Stimulated activated CD4-positive, alpha-beta T cell treated with anti-CD3 and anti-CD28 coated beads, Interleukin-1b, Interleukin-23, amount 100 ng/mL, for 24 hours (primary cell): ENCODE data around the gene TMEM154.

ENCODE experiments used
- DNase-seq, 4 experiments: peaks; one replicate each; pipeline ENCODE4 v3.0.0-alpha.2; 2020; ENCODE audit warnings: low read depth in 4 of 4, low spot score in 1 of 4

TMEM154 gene

GRCh38 chr4:152633118-152633517 is 46.7 kb downstream of the TMEM154 start:
- no peak for DNase-seq

- DNase-seq: no peak
These were observed 49.5 kb downstream of the TMEM154 start for GRCh38 chr4:152630324-152630723.

GRCh38 chr4:152629908-152630307 is 49.9 kb downstream of the TMEM154 start:
- DNase-seq: no peak

GRCh38 chr4:152628128-152628527 is 51.7 kb downstream of the TMEM154 start:
- DNase-seq: no peak

- DNase-seq: no peak
These were observed 53.0 kb downstream of the TMEM154 start for GRCh38 chr4:152626790-152627189.

GRCh38 chr4:152620915-152621314 is 58.9 kb downstream of the TMEM154 start:
- DNase-seq: no peak

GRCh38 chr4:152620218-152620617 is 59.6 kb downstream of the TMEM154 start:
- no peak for DNase-seq

GRCh38 chr4:152619556-152619955 is 60.2 kb downstream of the TMEM154 start:
- DNase-seq: no peak

- no peak for DNase-seq
These were observed 60.8 kb downstream of the TMEM154 start for GRCh38 chr4:152618971-152619370.

GRCh38 chr4:152616804-152617203 is 63.0 kb downstream of the TMEM154 start:
- DNase-seq: no peak

GRCh38 chr4:152613841-152614721 is 65.7 kb downstream of the TMEM154 start:
- no peak for DNase-seq

- DNase-seq: no peak
These were observed 66.4 kb downstream of the TMEM154 start for GRCh38 chr4:152613351-152613750.

- no peak for DNase-seq
These were observed 69.7 kb downstream of the TMEM154 start for GRCh38 chr4:152610131-152610530.

GRCh38 chr4:152609481-152609880 is 70.3 kb downstream of the TMEM154 start:
- no peak for DNase-seq

- DNase-seq: no peak
These were observed 72.6 kb downstream of the TMEM154 start for GRCh38 chr4:152607178-152607577.

GRCh38 chr4:152606753-152607152 is 73.0 kb downstream of the TMEM154 start:
- no peak for DNase-seq

- DNase-seq: no peak
These were observed 74.0 kb downstream of the TMEM154 start for GRCh38 chr4:152605641-152606335.

- DNase-seq: no peak
These were observed 74.8 kb downstream of the TMEM154 start for GRCh38 chr4:152605031-152605430.

- DNase-seq: no peak
These were observed 78.6 kb downstream of the TMEM154 start for GRCh38 chr4:152601156-152601555.

- no peak for DNase-seq
These were observed 80.2 kb downstream of the TMEM154 start for GRCh38 chr4:152599636-152600035.

- no peak for DNase-seq
These were observed 80.7 kb downstream of the TMEM154 start for GRCh38 chr4:152599095-152599494.

- DNase-seq: no peak
These were observed 81.3 kb downstream of the TMEM154 start for GRCh38 chr4:152598454-152598853.
